ENCODE measurements around the gene DENND2D. TPM values are rescaled to one million over a fixed set of nuclear protein-coding genes. Genes with fewer than 3 reads are reported as not detected.
A peak's percentile ranks its signal among the peaks of the same experiment; 100 is the strongest.

The DENND2D gene
- total RNA-seq, 1 donor from 2014 or later = 4.4 TPM

GRCh38 chr1:111209622-111210021 lies 9.2 kb upstream of the DENND2D start:
- Histone ChIP-seq H3K27ac (no peak overlapping the region), H3K36me3 (no peaks in the 10 kb centered on the region), H3K4me1 (no peaks in the 10 kb centered on the region), H3K9me3 (no peaks in the 10 kb centered on the region), H3K4me3 (no peak overlapping the region), H3K27me3 (no peaks in the 10 kb centered on the region)
- intact Hi-C loops (cut with DNase I) = no loop called here
- DNase-seq (ENCODE audit: low spot score in 2 of 2) = no peak
- no peak for TF ChIP-seq CTCF (IDR thresholded peaks at IDR 0.05)

GRCh38 chr1:111208921-111209320 lies 8.5 kb upstream of the DENND2D start:
- Histone ChIP-seq H3K4me3 (no peak overlapping the region), H3K36me3 (no peaks in the 10 kb centered on the region), H3K4me1 (peaks cover 0 to under 1% of the 10 kb centered on the region in 2 donors), H3K27me3 (peaks cover 3% of the 10 kb centered on the region), H3K27ac (no peak overlapping the region), H3K9me3 (no peaks in the 10 kb centered on the region)
- TF ChIP-seq CTCF (IDR thresholded peaks at IDR 0.05) = no peak
- no peak for DNase-seq (ENCODE audit: low spot score in 2 of 2)
- intact Hi-C loops (cut with DNase I) = no loop called here

GRCh38 chr1:111205714-111206050 lies 5.2 kb upstream of the DENND2D start:
- H3K27me3 ChIP-seq = peaks cover 6% of the 10 kb centered on the region
- peaks cover 3% of the 10 kb centered on the region in 2 donors for H3K4me1 ChIP-seq
- TF ChIP-seq CTCF (IDR thresholded peaks at IDR 0.05) = no peak
- no peak for DNase-seq (ENCODE audit: low spot score in 2 of 2)
- no peak overlapping the region for H3K4me3 ChIP-seq
- H3K9me3 ChIP-seq = no peaks in the 10 kb centered on the region
- no peak overlapping the region for H3K27ac ChIP-seq
- no peaks in the 10 kb centered on the region for H3K36me3 ChIP-seq
- intact Hi-C loops (cut with DNase I) = no loop called here

- Histone ChIP-seq H3K27ac (no peak overlapping the region), H3K4me1 (peaks cover 3% of the 10 kb centered on the region in 2 donors), H3K27me3 (peaks cover 6% of the 10 kb centered on the region), H3K4me3 (peak overlapping the region; percentile 71 to 87), H3K9me3 (no peaks in the 10 kb centered on the region), H3K36me3 (no peaks in the 10 kb centered on the region)
- no peak for DNase-seq (ENCODE audit: low spot score in 2 of 2)
- TF ChIP-seq CTCF (IDR thresholded peaks at IDR 0.05) = no peak
- intact Hi-C loops (cut with DNase I) = no loop called here
Measured at GRCh38 chr1:111204983-111205713, 4.7 kb upstream of the DENND2D start.

- Histone ChIP-seq H3K27me3 (peaks cover 6% of the 10 kb centered on the region), H3K27ac (peak overlapping the region in 1 of 2 donors; percentile 32), H3K9me3 (no peaks in the 10 kb centered on the region), H3K4me1 (peaks cover 3% of the 10 kb centered on the region in 2 donors), H3K4me3 (peak overlapping the region; percentile 71 to 87), H3K36me3 (no peaks in the 10 kb centered on the region)
- no peak for TF ChIP-seq CTCF (IDR thresholded peaks at IDR 0.05)
- intact Hi-C loops (cut with DNase I) = no loop called here
- DNase-seq (ENCODE audit: low spot score in 2 of 2) = no peak
Measured at GRCh38 chr1:111204201-111204982, 3.9 kb upstream of the DENND2D start.
